ENCODE results near the gene HMOX2.

GRCh38 chr16:4461250-4462085, 14.7 kb upstream of the HMOX2 start:
- TF ChIP-seq POLR2A (IDR thresholded peaks at IDR 0.05; ENCODE audit: low read depth, low read length) (no peak), POLR2AphosphoS5 (IDR thresholded peaks at IDR 0.05; ENCODE audit: low read depth, low read length) (no peak), SPI1 (IDR thresholded peaks at IDR 0.05; ENCODE audit: low read depth, low read length) (no peak), TAF1 (IDR thresholded peaks at IDR 0.05; ENCODE audit: low read depth, low read length) (no peak)
